SK-N-SH (cell line): Measurements from ENCODE around the gene MYO1D. TPM values are rescaled to one million over a fixed set of nuclear protein-coding genes. Genes with fewer than 3 reads are reported as not detected.

Experiments used
- CTCF ChIA-PET: fragments of 300-600, 350-600 bp; formaldehyde crosslinking; extraction: SDS; loops from one replicate; lab custom pipeline; 2021; lab: Yijun Ruan, JAX
- POLR2A ChIA-PET: fragments of 350-600 bp; sonication (Branson Sonifier 250); formaldehyde crosslinking; extraction: SDS; loops from one replicate; lab custom pipeline; 2020; ENCODE audit warnings: antibody characterized with exemption, inconsistent platforms; lab: Yijun Ruan, JAX
- DNase-seq: peaks from one replicate; pipeline ENCODE4 v3.0.0; 2012
- H2AFZ ChIP-seq: fragments of 200-600 bp; sonication (generic); 2 replicates; pipeline ENCODE4 v1.8.1; 2016; ENCODE audit warnings: antibody characterized with exemption, mild to moderate bottlenecking, low read depth
- H3F3A ChIP-seq: fragments of 200-600 bp; sonication (generic); replicated peaks from 2 replicates; pipeline ENCODE3; 2016; ENCODE audit warnings: antibody characterized with exemption, mild to moderate bottlenecking; ENCODE audit not compliant: insufficient read depth
- H3K27ac ChIP-seq, 2 experiments: fragments of 200-500 bp in 1 of 2; fragments of 200-600 bp in 1 of 2; sonication (Bioruptor generic) in 1 of 2; sonication (generic), shearing (Covaris generic) in 1 of 2; 2 replicates each; pipeline versions ENCODE4 v1.5.1 to v1.6.1; 2014 to 2016; ENCODE audit warnings: low read depth in 2 of 2, inconsistent platforms in 1 of 2, low read length in 1 of 2, mild to moderate bottlenecking in 1 of 2, mixed read lengths in 1 of 2
- H3K27me3 ChIP-seq: fragments of 200-600 bp; sonication (generic), shearing (Covaris generic); 2 replicates; pipeline ENCODE4 v1.6.1; 2016; ENCODE audit warnings: mixed run types; ENCODE audit not compliant: insufficient read depth
- H3K36me3 ChIP-seq, 2 experiments: fragments of 200-500 bp in 1 of 2; fragments of 200-600 bp in 1 of 2; sonication (Bioruptor generic) in 1 of 2; sonication (generic) in 1 of 2; replicated peaks in 1 of 2; 2 replicates each; pipeline versions ENCODE3 to v1.5.1; 2014 to 2016; ENCODE audit warnings: low read length in 1 of 2, mild to moderate bottlenecking in 1 of 2; ENCODE audit not compliant: insufficient read depth in 2 of 2, control insufficient read depth in 1 of 2
- H3K4me1 ChIP-seq, 2 experiments: fragments of 200-500 bp in 1 of 2; fragments of 200-600 bp in 1 of 2; sonication (Bioruptor generic) in 1 of 2; sonication (generic), shearing (Covaris generic) in 1 of 2; 2 replicates each; pipeline versions ENCODE4 v1.5.1 to v1.6.1; 2014 to 2016; ENCODE audit warnings: low read depth in 1 of 2, low read length in 1 of 2, mixed run types in 1 of 2; ENCODE audit not compliant: insufficient read depth in 2 of 2, control insufficient read depth in 1 of 2
- H3K4me2 ChIP-seq: fragments of 200-600 bp; sonication (generic), shearing (Covaris generic); 2 replicates; pipeline ENCODE4 v1.6.1; 2017; ENCODE audit warnings: mixed run types
- H3K4me3 ChIP-seq, 2 experiments: fragments of 200-500 bp in 1 of 2; fragments of 200-600 bp in 1 of 2; sonication (Bioruptor generic) in 1 of 2; sonication (generic), shearing (Covaris generic) in 1 of 2; 2 replicates each; pipeline versions ENCODE4 v1.5.1 to v1.8.1; 2014 to 2016; ENCODE audit warnings: low read depth in 2 of 2, inconsistent platforms in 1 of 2, low read length in 1 of 2, mild to moderate bottlenecking in 1 of 2, mixed read lengths in 1 of 2, moderate library complexity in 1 of 2
- H3K79me2 ChIP-seq: fragments of 200-600 bp; sonication (generic); 2 replicates; pipeline ENCODE4 v1.8.1; 2017; ENCODE audit warnings: mild to moderate bottlenecking; ENCODE audit not compliant: insufficient read depth
- H3K9ac ChIP-seq: fragments of 200-600 bp; sonication (generic); 2 replicates; pipeline ENCODE4 v1.6.1; 2017; ENCODE audit warnings: mixed run types
- H3K9me2 ChIP-seq: fragments of 200-600 bp; sonication (generic); 2 replicates; pipeline ENCODE4 v1.6.1; 2017; ENCODE audit warnings: mixed run types
- H3K9me3 ChIP-seq: fragments of 200-600 bp; sonication (generic); 2 replicates; pipeline ENCODE4 v1.6.1; 2017; ENCODE audit warnings: mixed run types, mild to moderate bottlenecking, moderate library complexity
- H4K20me1 ChIP-seq: fragments of 200-600 bp; sonication (generic); 2 replicates; pipeline ENCODE4 v1.6.1; 2017; ENCODE audit warnings: mild to moderate bottlenecking, mixed run types; ENCODE audit not compliant: insufficient read depth
- CHD2 ChIP-seq: fragments of 150-350 bp; IDR thresholded peaks from 2 replicates; pipeline ENCODE4 v1.6.1; 2018; ENCODE audit warnings: low read length; ENCODE audit not compliant: partially characterized antibody
- FOSL2 ChIP-seq: IDR thresholded peaks from 2 replicates; pipeline ENCODE4 v1.4.0; 2012; ENCODE audit warnings: low read depth, mild to moderate bottlenecking, moderate library complexity, borderline replicate concordance
- FOXJ3 ChIP-seq: sonication (generic); formaldehyde crosslinking; IDR thresholded peaks from 2 replicates; pipeline ENCODE4 v1.5.1; 2020; ENCODE audit warnings: mild to moderate bottlenecking, missing genetic modification reagents
- FOXM1 ChIP-seq: IDR thresholded peaks from 2 replicates; pipeline ENCODE4 v1.4.0; 2012; ENCODE audit warnings: low read depth, mild to moderate bottlenecking
- MXI1 ChIP-seq: IDR thresholded peaks from 2 replicates; pipeline ENCODE4 v1.6.1; 2012; ENCODE audit warnings: mild to moderate bottlenecking, low read depth, low read length, improper control_type of control experiment
- NRF1 ChIP-seq: IDR thresholded peaks from 2 replicates; pipeline ENCODE4 v1.6.1; 2012; ENCODE audit warnings: low read depth, mild to moderate bottlenecking, low read length
- POLR2AphosphoS5 ChIP-seq: IDR thresholded peaks from 2 replicates; pipeline ENCODE4 v1.6.1; 2012; ENCODE audit warnings: low read depth, low read length
- RAD21 ChIP-seq: IDR thresholded peaks from 2 replicates; pipeline ENCODE4 v1.6.1; 2012; ENCODE audit warnings: mild to moderate bottlenecking, low read length
- RCOR1 ChIP-seq: fragments of 150-350 bp; IDR thresholded peaks from 2 replicates; pipeline ENCODE4 v1.6.1; 2017; ENCODE audit warnings: antibody characterized with exemption, low read length
- RXRA ChIP-seq: IDR thresholded peaks from 2 replicates; pipeline ENCODE4 v1.4.0; 2012; ENCODE audit warnings: low read depth, mild to moderate bottlenecking, borderline replicate concordance
- SIN3A ChIP-seq: IDR thresholded peaks from 2 replicates; pipeline ENCODE4 v1.6.1; 2012; ENCODE audit warnings: low read depth, mild to moderate bottlenecking, low read length, moderate library complexity, borderline replicate concordance
- SMC3 ChIP-seq: IDR thresholded peaks from 2 replicates; pipeline ENCODE4 v1.6.1; 2012; ENCODE audit warnings: low read depth, low read length, improper control_type of control experiment
- TAF1 ChIP-seq: IDR thresholded peaks from 2 replicates; pipeline ENCODE4 v1.6.1; 2012; ENCODE audit warnings: low read depth, mild to moderate bottlenecking, low read length, moderate library complexity, borderline replicate concordance
- TEAD4 ChIP-seq: IDR thresholded peaks from 2 replicates; pipeline ENCODE4 v1.4.0; 2012; ENCODE audit warnings: mild to moderate bottlenecking, borderline replicate concordance; ENCODE audit not compliant: insufficient read depth
- WGBS: methylation state at CpG from one replicate; pipeline ENCODE4 v1.1.6; 2017; ENCODE audit warnings: low lambda C conversion rate; 5-methylcytosine and 5-hydroxymethylcytosine counted together
- polyA plus RNA-seq, 3 experiments: library from polyadenylated mRNA; depleted of rRNA; stranded (reverse); fragments of >200 nt; gene quantifications; 2 replicates each; pipeline ENCODE4 v1.2.3, GENCODE V29; 2012
- TF ChIP-seq, protein P1 (sequence below): IDR thresholded peaks from 2 replicates; pipeline ENCODE4 v1.6.1; 2012; ENCODE audit warnings: mild to moderate bottlenecking, low read depth, low read length, moderate library complexity
- TF ChIP-seq, protein P2 (sequence below): IDR thresholded peaks from 2 replicates; pipeline ENCODE4 v1.4.0; 2012; ENCODE audit warnings: low read depth
- TF ChIP-seq, protein P3 (sequence below): fragments of 200-600 bp; sonication (generic); IDR thresholded peaks from 2 replicates; pipeline ENCODE4 v1.6.1; 2017; ENCODE audit warnings: antibody characterized with exemption, mild to moderate bottlenecking, moderate library complexity

Gene MYO1D
- polyA plus RNA-seq, 1 of the 3 experiments (the other 2 are of a cell fraction): 20.4 TPM

DNA sequence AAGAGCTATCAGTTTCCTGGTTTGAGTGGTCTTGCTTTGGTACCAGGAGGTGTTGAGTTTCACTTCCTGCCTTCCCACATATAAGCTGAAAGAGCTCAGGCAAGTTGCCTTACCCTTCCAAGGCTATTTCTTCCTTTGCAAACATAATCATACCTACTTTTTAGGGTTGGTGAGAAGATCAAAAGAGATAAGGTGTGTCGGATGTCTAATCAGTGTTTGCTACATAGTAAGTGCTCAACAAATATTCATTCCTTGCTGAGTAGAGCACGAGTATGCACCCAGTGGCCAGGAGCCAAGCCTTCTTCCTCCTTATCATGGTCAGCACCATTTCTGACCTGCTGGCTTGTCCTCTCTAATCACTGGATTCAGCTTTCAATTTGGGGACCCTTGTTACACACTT lies 38.3 kb upstream of the MYO1D start:
- H3K4me1 ChIP-seq: no peaks in the 10 kb centered on the region
- no peak overlapping the region for H3K27ac ChIP-seq
- no peaks in the 10 kb centered on the region for H3K79me2 ChIP-seq
- no peaks in the 10 kb centered on the region for H3F3A ChIP-seq
- no peaks in the 10 kb centered on the region for H3K9me3 ChIP-seq
- no peak for DNase-seq
- no peaks in the 10 kb centered on the region for H3K9me2 ChIP-seq
- WGBS: 46% methylated on average over 2 of the region's 2 CpGs
- no peaks in the 10 kb centered on the region for H3K36me3 ChIP-seq
- ChIA-PET POLR2A (no interaction called here), CTCF (interaction anchor here (0.6 to 2.0 kb wide), 5 partner anchors 12 to 132 kb away, joined by 3 to 9 read pairs (median 6); partner anchors contain the start of gene MYO1D)
- H2AFZ ChIP-seq: no peak overlapping the region
- no peak overlapping the region for H3K4me3 ChIP-seq
- no peaks in the 10 kb centered on the region for H3K27me3 ChIP-seq
- no peak overlapping the region for H3K9ac ChIP-seq
- no peaks in the 10 kb centered on the region for H4K20me1 ChIP-seq
- TF ChIP-seq SIN3A (no peak), NRF1 (no peak), CHD2 (no peak), FOXJ3 (CRISPR knock-in tag) (no peak), SMC3 (no peak), POLR2AphosphoS5 (no peak), TAF1 (no peak), RAD21 (no peak), RXRA (no peak), MXI1 (no peak), FOSL2 (no peak), TEAD4 (no peak), RCOR1 (no peak), FOXM1 (no peak)
- TF ChIP-seq, protein P1, sequence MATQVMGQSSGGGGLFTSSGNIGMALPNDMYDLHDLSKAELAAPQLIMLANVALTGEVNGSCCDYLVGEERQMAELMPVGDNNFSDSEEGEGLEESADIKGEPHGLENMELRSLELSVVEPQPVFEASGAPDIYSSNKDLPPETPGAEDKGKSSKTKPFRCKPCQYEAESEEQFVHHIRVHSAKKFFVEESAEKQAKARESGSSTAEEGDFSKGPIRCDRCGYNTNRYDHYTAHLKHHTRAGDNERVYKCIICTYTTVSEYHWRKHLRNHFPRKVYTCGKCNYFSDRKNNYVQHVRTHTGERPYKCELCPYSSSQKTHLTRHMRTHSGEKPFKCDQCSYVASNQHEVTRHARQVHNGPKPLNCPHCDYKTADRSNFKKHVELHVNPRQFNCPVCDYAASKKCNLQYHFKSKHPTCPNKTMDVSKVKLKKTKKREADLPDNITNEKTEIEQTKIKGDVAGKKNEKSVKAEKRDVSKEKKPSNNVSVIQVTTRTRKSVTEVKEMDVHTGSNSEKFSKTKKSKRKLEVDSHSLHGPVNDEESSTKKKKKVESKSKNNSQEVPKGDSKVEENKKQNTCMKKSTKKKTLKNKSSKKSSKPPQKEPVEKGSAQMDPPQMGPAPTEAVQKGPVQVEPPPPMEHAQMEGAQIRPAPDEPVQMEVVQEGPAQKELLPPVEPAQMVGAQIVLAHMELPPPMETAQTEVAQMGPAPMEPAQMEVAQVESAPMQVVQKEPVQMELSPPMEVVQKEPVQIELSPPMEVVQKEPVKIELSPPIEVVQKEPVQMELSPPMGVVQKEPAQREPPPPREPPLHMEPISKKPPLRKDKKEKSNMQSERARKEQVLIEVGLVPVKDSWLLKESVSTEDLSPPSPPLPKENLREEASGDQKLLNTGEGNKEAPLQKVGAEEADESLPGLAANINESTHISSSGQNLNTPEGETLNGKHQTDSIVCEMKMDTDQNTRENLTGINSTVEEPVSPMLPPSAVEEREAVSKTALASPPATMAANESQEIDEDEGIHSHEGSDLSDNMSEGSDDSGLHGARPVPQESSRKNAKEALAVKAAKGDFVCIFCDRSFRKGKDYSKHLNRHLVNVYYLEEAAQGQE: no peak
- TF ChIP-seq, protein P2, sequence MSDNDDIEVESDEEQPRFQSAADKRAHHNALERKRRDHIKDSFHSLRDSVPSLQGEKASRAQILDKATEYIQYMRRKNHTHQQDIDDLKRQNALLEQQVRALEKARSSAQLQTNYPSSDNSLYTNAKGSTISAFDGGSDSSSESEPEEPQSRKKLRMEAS: no peak
- TF ChIP-seq, protein P3, sequence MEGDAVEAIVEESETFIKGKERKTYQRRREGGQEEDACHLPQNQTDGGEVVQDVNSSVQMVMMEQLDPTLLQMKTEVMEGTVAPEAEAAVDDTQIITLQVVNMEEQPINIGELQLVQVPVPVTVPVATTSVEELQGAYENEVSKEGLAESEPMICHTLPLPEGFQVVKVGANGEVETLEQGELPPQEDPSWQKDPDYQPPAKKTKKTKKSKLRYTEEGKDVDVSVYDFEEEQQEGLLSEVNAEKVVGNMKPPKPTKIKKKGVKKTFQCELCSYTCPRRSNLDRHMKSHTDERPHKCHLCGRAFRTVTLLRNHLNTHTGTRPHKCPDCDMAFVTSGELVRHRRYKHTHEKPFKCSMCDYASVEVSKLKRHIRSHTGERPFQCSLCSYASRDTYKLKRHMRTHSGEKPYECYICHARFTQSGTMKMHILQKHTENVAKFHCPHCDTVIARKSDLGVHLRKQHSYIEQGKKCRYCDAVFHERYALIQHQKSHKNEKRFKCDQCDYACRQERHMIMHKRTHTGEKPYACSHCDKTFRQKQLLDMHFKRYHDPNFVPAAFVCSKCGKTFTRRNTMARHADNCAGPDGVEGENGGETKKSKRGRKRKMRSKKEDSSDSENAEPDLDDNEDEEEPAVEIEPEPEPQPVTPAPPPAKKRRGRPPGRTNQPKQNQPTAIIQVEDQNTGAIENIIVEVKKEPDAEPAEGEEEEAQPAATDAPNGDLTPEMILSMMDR: no peak
- H3K4me2 ChIP-seq: no peak overlapping the region
